ENCODE measurements around the gene BRD7.

Gene BRD7

DNA sequence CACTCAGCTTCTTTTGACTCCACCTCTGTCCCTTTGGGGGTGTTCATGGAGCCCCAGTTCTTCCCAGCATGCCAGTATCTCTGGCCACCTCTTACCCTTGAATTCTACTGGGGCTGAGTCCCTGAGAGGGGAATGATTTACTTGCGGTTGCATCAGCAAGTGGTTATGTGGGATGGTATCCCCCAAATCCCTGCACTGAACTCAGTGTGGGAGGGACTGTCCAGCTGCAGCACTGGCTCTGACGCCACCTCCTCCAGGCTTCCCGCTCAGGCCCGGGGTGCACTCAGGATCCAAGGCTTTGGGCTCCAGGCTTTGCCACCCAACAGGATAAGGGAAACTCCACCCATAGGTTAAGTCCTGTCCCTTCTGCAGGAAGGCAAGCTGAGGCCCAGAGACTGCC, 21.1 kb upstream of the BRD7 start:
- no peak for DNase-seq (ENCODE audit: low spot score)

DNA sequence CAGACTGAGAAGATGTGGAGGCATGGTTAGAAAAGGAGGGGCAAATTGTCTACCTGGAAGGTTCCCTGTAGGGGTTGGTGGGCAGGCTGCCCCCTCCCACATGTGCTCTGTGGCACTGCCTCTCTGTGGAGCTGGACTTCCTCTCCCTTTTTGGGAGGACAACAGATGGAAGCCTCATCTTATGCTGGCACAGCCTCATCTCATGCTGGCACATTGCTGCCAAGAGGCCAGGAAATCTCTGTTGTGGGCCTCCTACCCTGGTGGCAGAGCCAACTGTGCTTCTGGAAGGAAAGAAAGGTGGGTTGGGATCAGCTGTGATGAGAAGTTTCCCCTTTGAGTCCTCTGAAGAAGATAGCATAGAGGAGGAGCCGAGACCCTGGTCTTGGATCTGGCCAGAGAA, 19.7 kb upstream of the BRD7 start:
- no peak for DNase-seq (ENCODE audit: low spot score)

DNA sequence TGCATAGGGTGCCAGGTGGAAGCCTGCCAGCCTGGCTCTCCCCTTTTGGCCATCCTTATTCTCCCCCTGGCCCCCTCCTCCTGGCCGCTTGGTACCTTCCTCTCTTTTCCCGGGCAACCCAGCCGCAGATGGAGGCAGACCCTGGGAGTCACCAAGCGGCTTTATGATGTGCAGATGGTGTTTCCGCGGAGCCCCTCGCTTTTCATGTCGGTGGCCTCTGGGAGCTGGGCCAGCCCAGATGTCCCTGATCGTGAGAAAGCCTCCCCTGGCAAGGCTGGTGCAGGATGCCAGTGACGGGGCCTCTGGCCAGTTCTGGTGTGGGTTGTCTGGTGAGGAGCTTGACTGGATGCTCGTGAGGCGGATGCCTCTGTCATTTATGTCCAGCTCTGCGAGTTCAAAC, 18.0 kb upstream of the BRD7 start:
- DNase-seq (ENCODE audit: low spot score), result no peak

DNA sequence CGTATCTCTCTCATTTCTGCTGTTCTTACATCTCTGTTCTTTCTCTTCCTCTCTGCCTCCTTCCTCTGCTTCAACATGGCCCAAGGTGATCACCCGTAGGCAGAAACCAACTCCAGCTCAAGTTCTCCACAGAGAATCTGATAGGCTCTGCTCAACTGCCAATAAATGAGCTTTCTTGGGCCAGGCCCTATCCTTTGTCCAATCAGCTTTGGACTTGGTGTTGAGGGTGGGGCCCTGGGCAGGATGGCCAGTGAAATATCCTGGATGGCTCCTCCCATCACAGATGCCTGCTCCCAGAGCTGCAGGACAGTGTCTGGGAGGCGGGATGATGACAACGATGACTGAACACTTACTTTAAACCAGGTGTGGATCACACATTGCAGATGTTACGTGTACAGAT, 17.4 kb upstream of the BRD7 start:
- no peak for DNase-seq (ENCODE audit: low spot score)

DNA sequence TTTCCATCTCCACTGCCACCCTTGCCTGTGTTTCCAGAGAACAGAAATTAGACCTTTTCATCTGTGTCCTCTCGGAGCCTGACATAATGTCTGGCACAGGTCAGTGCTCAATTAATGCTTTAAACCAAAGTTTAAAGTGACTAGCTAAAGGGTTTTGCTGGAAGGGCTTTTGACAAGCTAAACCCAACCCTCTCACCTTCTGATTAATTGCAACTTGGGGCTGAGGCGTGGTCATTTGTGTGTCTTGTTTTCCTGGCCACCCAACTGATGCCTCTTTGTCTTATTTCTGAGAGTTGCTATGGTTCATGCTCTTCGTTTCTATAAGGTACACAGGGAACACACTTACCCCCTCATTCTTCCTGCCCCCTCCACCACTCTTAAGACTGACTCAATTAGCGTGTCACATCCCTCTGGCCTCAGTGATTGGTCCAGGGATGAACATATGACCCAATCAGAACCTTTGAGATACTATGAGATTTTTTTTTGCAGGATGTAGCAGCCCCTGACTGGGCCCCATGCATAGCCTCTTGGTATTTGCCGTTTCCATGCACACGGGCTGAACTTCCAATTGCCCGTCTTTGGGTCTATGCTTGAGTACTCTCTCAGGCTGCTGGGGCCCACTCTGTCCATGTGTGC, 15.8 kb upstream of the BRD7 start:
- no peak for DNase-seq (ENCODE audit: low spot score)

DNA sequence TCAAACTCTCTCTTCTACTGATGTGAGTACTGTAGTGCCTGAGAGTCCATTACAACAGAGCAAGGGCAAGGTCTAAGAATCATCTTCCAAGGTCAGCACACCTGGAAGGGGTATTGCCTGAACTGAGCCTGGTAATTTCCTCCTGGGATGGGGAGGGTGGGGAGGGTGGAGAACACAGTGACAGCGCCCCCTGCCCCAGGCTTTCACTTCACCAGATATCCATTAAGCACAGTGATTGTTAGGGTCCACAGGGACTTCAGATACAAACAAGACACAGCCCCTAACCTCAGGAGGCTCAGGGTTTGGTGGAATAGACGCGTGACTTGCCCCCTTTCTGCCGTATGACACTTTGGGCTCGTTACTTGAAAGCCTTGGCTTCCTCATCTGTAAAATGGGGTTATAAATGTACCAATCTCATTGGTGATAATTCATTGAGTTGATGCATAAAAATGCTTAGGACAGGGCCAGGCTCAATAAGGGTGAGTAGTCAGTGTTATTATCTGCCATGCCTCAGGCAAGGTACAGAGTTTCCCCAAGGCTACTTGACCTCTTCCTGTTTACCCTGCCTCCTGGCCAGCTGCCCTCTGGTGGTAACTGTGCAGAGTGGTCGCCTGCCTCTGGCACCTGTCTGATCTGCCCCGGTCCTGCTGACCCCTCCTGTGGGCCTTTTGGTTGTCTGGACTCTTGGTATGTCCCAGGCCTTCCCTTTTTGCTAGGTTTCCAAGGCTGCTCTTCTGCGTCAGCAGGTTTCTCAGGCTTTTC, 13.1 kb upstream of the BRD7 start:
- no peak for DNase-seq (ENCODE audit: low spot score)

DNA sequence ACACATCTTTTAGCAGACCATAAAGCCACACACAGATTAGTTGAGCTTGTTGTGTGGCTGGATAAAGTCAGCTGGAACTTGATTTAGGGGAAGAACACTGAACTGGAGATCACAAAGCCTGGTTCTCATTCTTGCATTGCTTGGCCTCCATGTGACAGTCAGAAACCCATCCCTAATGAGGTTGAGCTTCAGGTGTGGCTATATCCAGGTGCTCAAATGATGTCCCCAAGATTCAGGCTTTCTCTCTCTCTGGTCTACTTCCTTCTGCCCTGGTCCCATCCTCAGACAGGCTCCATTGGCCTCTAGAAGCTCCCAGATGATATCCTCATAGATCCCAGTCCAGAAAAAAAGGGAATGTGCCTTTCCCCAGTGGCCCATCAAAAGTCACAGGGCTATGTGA, 9.6 kb upstream of the BRD7 start:
- DNase-seq (ENCODE audit: low spot score), result no peak

DNA sequence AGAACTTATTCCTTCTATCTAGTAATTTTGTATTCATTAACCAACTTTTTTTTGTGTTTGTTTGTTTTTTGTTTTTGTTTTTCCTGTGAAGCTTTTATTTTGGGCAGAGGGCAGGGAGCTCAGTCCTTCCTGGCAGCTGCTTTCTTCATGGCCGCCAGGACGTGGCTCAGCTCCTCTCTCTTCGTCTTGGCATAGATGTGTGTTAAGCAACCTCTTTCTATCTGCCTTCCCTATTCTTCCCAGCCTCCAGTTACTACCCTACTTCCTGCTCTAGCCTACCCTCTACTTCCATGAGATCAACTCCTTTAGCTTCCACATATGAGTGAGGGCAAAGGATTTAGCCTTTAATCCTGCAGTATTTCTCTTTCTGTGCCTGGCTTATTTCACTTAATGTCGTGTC, 8.2 kb upstream of the BRD7 start:
- no peak for DNase-seq (ENCODE audit: low spot score)

DNA sequence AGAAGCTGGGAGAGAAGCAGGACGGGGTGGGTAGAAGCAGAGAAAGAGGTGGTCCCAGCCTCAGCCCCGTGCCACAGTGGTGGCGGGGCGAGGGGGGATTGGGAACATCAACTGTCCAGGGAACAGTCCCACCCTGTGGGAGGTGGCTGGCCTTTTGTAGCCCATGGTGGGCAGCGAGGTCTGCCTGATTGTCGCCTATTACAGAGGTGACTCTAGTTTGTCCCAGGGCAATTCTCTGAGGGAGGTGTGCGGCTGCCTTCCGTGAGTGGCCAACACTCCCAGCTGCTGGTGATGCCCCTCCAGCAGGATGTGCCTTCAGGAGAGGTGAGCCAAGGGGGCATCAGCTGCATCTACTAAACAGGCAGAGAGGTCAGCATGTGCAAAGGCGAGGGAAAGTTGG, 5.0 kb upstream of the BRD7 start:
- DNase-seq (ENCODE audit: low spot score), result no peak

DNA sequence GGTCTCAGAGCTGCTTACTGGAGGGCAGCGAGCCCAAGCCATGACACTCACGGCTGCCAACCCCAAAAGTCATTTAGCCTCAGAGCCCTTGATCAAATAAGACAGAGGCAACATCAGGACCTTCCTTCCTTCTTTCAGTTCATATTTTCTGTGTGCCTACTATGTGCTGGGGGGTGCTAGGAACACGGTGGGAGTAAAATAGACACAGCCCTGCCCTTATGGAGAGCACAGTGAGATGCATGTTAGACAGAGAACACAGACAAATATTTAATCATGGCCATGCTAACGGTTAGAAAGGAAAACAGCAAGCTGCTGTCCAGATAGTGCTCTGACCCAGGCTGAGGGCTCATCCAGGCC, 4.5 kb upstream of the BRD7 start:
- DNase-seq (ENCODE audit: low spot score), result no peak

DNA sequence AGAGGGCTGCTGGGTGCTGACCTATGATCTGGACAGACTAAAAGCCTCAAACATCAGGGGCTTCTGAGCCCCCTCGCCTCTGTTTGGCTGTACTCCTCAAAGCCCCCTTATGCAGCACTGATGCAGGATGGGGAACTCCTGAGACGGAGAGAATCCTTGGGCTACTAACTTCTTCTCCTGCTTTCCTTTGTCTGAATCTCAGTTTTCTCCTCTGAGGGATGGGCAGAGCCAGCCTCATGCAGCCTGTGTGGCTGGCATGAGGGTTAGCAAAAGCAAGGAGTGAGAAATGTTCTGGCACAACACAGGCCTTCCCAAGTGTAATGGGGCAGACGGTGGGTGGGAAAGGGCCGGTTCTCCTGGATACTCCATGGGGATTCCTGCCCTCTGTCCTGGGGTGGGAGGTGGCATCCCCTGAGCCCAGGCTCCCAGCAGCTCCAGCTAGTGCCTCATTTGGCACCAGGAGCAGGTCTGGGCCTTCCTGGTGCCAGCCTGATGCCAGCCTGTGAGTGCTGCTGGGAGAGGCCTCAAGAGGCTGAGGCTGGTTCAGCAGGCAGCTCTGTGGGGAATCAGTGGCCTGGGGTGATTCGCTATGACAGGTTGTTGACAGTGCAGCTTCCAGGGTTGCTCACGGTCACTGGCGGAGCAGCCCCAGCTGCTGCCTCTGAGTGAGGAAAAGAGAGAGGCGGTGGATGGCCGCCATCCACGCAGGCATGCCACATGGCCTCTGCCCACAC, 4.0 kb upstream of the BRD7 start:
- peak; percentile 63 for DNase-seq (ENCODE audit: low spot score)

DNA sequence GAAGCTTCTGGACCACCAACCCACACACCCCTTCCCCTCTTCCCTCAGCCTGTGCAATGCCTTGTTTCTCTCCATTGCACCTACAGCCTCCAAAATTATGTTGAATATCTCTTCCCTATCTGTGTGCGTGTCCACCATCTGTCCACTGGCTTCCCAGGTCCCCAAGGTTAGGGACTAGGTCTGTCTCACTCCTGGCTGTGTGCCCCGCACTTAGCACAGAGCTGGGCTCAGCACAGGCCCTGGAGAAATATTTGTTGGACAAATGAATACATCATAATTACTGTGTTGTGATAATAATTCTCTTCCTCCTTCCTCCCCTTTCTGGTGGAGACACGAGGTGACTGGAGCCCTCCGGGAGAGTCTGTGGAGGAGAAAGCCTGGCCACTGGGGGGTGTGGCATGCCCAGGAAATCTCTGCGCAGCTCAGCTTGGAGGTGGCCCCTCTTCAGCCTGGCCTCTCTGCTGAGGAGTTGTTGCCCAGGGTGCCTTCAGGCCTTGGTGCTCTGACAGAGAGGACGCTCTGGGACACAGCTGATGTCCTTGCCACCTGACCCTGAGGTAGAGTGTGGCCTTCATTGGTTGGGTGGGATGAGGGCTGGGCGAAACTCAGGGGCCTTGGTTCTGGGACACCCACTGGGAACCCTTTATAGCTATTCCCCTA, 3.3 kb upstream of the BRD7 start:
- DNase-seq (ENCODE audit: low spot score), result peak; percentile 39

DNA sequence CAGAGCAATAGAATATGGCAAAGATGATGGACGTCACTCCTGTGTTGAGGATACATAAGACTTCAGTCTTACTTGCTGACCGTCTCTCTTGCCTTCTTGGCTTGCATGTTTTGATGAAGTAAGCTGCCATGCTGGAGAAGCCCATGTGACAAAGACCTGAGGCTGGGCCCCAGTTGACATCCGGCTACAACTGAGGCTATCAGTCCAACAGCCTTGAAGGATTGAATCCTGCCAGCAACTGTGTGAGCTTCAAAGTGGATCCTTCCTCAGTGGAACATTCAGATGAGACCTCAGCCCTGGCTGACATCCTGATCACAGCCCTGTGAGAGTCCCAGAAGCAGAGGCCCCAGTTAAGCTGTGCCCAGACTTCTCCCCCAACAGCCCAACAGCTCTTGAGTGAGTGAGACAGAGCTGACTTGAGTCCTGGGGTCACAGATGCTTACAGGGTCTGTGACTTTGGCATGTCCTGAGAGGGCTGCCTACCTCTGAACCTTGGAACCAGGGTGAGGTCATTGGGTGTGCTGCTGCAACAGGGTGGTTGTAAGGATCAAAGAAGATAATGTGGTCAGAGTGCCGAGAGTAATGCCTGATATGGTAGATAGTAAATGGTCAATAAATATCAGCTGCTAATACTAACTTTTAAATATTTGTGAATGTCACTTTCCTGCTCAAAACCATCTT, 2.4 kb upstream of the BRD7 start:
- DNase-seq (ENCODE audit: low spot score), result no peak

DNA sequence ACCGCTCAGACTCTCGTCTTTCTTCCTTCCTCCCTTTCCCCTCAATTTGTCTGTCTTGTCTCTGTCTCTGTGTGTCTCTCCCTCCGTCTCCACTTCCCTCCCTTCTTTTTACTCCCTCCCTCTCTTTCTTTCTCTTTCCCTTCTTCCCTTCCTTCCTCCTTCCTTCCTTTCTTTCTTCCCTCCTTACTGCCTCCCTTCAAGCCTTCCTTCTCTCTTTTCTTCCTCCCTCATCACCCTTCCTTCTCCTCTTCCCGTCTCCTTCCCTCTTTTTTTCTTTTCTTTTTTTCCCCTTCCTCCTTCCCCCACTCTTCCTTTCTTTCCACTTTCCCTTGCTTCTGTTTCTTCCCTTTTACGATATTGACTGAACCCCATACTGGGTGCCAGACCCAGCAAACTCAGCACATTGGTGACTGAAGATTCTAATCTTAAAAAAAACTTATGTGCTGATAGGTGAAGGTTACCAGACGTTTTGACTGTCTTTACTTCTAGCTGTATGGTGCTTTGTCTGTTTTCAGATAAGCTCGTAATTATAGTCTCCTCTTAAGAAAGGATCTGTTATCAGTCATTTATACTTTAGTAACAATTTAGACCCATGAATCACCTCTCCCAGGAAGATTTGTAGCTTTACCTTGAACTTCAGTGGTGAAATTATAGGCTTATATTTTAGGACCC, 481 bp upstream of the BRD7 start:
- no peak for DNase-seq (ENCODE audit: low spot score)

DNA sequence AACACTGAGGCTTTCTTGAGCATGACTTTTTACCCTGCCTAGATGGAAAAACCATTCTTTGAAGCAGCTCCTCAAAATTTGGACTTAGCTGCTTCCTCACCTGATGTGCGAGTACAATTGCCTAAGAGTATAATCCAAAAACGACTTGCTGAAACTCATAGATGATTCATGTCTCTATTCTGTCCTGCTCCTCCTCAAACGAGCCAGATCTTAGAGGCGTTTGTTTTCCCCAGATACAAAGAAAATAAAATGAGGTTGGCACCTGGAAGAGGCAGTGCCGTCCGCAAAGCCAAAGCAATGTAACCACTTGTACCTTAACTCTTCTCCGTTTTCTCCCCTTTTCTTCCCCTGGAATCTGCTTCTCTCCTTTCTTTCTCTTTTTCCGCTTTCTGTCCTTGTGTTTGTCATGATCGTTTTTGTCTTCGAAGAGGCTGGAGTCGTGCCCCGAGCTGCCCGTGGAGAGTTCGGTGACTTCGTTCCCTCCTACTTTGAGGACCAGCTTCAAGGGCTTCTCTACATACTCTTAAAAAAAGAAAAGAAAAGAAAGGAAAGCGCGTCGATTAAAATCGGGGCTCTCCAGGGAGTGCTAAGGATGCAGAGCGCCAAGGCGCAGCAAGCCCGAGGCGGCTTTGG, 895 bp downstream of the BRD7 start:
- no peak for DNase-seq (ENCODE audit: low spot score)

DNA sequence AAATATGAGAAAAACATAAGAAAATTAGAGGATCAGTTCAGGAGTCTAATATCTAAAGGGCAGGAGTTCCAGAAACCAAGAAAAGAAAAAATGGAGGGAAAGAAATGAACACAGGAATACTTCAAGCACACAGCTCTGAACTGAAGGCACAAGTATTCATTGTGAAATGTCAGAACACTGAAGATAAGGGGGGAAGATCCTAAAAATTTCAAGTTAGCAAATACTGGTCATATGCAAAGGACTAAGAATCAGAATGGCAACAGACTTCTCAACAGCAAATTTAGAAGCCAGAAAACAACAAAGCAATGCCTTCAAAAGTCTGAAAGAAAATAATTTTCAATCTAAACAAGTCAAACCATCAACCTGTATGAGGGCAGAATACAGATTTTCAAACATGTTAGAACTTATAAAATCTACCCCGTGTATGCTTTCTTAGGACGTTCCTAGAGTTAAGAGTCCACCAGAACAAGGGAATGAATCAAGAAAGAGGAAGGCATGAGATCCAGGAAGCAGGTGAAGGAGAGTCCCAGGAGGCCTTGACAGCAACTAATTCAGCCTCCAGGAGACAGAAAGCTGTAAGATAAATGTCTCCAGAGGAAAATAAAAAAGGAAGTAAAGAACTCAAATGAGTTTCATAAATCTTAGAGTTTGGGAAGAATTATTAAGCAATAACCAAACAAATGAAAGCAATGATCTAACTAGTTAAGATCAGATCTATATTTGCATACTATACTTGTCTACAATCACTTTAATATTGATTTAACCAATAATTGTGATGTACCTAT, 2.8 kb downstream of the BRD7 start:
- DNase-seq (ENCODE audit: low spot score), result no peak

DNA sequence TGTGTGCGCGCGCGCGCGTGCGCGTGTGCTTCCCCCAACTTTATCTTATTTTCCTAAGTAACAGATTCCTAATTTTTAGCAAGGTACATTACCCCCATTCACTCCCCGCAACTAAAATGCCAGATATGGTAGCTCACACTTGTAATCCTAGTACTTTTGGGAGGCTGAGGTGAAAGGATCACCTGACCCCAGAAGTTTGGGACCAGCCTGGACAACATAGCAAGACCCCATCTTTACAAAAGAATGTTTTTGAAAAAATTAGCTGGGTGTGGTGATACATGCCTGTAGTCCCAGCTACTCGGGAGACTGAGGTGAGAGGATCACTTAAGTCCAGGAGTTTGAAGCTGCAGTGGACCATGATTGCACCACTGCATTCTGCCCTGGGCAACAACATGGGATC, 5.1 kb downstream of the BRD7 start:
- no peak for DNase-seq (ENCODE audit: low spot score)

DNA sequence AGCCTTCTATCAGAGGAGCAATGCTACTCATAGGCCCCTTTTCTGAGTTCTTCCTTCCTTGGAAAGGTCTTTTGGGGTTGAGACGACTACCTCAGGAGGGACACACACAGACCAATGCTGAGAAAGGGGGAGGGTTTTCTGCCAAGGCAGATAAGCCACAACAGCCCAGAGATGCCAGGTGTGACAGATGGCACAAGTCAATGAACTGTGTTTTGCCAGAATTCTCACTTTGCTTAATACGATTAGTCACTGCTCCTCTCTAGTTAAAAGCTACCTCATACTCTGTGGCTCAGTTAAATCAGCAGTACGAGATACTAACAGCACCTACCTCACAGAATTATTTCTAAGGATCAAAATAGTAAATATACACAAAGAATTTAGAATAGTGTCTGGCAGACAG, 8.0 kb downstream of the BRD7 start:
- no peak for DNase-seq (ENCODE audit: low spot score)

DNA sequence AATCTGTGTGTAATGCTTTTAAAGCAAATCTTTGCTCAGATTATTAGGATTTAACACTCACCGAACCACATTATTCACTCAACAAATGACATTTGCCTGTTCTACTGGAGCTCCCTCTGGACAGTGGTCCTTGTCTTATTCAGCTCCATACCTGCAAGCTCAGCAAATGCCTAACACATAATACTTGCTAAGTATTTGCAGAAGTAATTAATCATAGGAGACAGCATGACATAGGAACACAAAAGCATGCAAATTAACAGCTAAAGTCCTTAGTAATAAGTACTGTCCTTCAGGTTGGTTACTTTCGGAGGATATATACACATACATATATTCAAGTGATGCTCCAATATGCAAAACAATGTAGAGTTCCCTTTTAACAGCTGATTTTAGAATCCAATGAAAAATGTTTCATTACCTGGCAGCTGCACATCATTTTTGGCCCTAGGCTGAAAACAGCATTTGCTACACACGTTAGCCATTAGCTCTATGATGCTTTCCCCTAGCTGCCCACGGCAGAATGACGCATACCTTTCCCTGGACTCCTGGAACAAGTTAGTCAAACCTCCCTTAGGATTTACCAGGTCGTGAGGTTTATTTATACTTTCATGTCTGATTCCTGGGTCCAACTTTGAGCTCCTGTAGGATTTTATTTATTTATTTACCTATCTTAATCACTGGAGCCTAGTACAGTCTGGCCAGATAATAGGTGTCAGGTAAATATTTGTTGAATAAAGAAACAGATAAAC, 8.6 kb downstream of the BRD7 start:
- no peak for DNase-seq (ENCODE audit: low spot score)

DNA sequence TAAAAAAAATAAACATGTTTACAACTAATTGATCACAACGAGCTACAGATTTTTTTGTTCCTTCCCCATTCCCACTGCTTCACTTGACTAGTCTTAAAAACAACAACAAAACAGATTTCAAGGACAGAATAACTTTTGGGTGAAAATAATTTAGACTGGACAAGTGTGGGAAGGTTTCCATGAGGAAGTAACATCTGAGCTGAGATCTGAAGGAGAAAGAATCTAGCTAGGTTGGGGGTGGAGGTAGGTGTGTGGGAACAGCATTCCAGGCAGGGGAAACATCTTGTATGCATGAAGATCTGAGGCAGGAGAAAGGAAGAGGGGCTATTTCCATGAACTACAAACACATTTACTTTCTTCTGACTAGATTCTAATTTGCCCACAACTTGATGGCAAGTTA, 9.2 kb downstream of the BRD7 start:
- no peak for DNase-seq (ENCODE audit: low spot score)

Data from AG08396 (cell line).